HG03097 (cell line): ENCODE results near the gene SLC7A8.
"Not testable (repeated sequence)": the region's sequence is repeated elsewhere in the genome, so short reads cannot be mapped to it uniquely, and the experiment has no call there.

Source experiments
- ATAC-seq: cut with Tn5 transposase; IDR thresholded peaks from one replicate; pipeline ENCODE4 v1.9.1; 2021; ENCODE audit not compliant: unreplicated experiment, low FRiP score

The SLC7A8 gene

GRCh38 chr14:23117371-23118020 lies 66.0 kb downstream of the SLC7A8 start:
- ATAC-seq = no peak

- no peak for ATAC-seq
Measured at GRCh38 chr14:23115918-23116317, 67.5 kb downstream of the SLC7A8 start.

- no peak for ATAC-seq
Measured at GRCh38 chr14:23115039-23115731, 68.3 kb downstream of the SLC7A8 start.

GRCh38 chr14:23114669-23115038 lies 68.8 kb downstream of the SLC7A8 start:
- no peak for ATAC-seq

GRCh38 chr14:23114120-23114458 lies 69.4 kb downstream of the SLC7A8 start:
- ATAC-seq = no peak

DNA sequence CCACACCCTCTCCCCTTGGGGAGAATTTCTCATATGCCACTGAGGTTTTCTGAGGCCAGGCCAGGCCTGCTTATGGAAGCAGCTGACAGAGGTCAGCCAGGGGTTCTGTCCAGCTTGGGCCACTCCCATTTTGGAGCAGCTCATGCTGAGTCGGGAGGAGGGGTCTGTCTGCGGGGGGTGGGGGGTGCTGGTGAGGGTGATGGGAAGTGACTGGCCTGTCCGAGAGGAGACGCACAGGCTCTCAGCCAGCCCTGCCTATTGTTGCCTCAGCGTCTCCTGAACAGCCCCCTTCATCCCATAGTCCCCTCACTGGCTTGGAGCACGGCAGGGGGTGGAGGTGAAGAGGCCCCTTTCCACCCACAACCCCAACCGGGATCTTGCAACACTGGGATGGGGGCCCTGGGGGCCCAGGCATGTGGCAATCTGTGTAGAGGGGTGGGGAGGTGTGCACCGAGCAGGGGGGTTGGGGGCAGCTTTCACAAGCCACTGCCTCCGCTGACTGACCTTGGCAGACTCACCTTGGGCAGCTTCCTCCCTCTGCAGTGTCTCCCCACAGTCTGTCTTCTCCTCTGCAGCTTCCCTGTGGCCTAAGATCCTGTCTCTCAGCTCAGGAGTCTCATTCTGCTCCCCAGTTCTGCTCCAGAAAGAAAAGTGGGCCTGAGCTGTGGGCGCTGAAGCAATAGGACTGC lies 69.9 kb downstream of the SLC7A8 start:
- ATAC-seq = no peak

DNA sequence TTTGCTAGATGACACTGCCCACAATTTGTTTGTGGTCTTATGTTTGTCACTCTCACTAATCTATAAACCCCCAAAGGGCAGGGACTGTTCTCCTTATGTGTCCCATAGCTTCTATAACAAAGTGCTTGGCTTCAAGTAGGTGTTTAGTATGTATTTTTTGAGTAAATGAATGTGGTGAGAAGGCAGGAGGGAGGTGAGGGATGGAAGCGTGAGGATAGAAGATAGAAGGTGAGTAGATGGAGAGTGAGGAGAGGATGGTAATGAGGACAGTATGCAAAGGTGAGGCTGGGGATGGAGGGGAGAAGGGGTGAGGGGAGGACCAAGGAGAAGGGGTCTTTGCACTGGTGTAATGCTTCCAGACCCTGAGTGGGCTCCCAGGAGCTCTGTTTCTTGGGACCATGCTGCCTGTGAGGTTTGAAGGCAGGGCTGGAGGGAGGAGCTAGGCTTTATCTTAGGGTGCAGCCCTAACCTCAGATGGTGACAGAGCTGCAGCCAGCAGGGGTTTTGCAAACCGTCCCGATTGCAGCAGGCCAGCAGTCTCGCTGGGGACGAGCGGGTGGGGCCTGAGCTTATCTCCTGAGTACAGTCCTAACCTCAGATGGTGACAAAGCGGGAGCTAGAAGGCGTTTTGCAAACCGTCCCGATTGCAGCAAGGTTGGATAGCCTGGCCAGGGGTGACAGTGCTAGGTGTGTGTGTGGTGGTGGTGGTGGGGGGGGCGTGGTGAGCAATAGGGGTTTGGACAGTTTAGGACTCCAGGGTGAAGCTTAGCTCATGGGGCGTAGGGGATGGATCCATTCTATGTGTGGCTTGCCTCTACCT lies 70.9 kb downstream of the SLC7A8 start:
- no peak for ATAC-seq

- ATAC-seq = no peak
Measured at GRCh38 chr14:23110579-23111365, 72.7 kb downstream of the SLC7A8 start.

DNA sequence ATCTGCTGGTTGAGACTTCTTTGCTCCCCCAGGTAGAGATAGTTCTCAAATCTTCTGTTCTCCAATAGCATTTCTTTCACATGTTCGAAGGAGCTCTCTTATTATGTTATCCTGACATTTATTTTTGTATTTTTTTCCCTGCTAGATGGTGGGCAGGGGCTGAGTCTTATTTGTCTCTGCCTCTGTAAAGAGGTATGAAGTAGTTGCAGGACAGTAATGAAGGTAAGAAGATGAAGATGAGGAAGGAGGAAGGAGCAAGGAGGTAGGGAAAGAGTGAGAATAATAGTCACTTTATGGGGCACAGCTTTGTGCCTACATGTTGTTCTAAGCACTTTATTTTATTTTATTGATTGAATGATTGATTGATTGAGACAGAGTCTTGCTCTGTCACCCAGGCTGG lies 73.7 kb downstream of the SLC7A8 start:
- no peak for ATAC-seq

GRCh38 chr14:23108169-23108568 lies 75.3 kb downstream of the SLC7A8 start:
- ATAC-seq = not testable (repeated sequence)

- not testable (repeated sequence) for ATAC-seq
Measured at GRCh38 chr14:23107620-23108019, 75.8 kb downstream of the SLC7A8 start.

DNA sequence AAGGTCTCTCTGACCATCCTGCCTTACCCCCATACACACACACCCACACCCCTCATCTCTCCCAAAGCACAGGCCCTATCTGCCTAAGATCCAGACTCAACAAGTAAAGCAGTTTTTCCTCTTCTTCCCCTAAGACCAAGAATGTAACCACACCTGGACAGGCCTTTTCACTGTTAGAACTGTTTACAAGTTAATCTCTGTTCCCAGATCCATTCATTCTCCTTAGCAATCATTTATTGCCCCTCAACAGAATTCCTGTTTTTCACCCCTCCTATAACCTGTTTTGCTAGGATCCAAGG lies 76.8 kb downstream of the SLC7A8 start:
- ATAC-seq = no peak

GRCh38 chr14:23105348-23105824 lies 78.1 kb downstream of the SLC7A8 start:
- no peak for ATAC-seq

DNA sequence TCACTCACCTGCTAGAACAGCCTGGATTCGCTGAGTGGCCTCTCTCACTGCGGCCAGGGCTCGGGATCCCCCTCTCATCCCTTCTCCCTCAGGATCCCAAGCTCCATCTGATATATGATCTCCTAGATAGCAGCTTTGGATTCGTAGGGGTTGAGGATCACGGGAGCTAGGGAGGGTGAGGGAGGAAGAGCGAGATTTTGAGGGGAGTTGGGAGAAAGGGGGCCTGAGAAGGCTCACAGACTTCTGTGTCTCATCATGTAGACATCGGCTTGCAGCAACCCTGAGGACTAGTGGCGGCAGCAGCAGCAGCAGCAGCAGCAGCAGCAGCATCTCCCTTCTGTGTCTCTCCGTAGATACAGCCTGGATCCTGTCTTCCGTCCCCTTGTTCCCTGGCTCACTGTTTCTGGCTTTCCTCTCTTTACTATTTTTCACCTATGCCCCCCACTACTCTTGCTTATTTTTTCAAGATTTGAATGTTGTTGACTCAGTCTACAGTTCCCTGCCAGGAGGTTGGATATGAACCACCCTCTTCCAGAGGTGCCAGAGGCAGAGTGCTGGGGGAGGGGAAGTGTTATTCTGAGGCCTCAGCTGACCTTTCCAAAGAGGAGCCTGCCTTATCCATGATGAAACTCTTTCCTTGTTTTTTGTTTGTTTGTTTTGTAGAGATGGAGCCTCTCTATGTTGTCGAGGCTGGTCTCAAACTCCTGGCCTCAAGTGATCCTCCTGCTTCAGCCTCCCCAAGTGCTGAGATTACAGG lies 78.7 kb downstream of the SLC7A8 start, which contains the start of gene CIROP:
Gene CIROP, minus strand, starts transcription at position 399 of the 757 bp plus-strand sequence. Its CDS starts 69 bp downstream, at position 330.
- no peak for ATAC-seq

- no peak for ATAC-seq
Measured at GRCh38 chr14:23104070-23104590, 79.3 kb downstream of the SLC7A8 start.

GRCh38 chr14:23103581-23103980 lies 79.9 kb downstream of the SLC7A8 start:
- no peak for ATAC-seq

GRCh38 chr14:23102801-23103200 lies 80.7 kb downstream of the SLC7A8 start:
- no peak for ATAC-seq

DNA sequence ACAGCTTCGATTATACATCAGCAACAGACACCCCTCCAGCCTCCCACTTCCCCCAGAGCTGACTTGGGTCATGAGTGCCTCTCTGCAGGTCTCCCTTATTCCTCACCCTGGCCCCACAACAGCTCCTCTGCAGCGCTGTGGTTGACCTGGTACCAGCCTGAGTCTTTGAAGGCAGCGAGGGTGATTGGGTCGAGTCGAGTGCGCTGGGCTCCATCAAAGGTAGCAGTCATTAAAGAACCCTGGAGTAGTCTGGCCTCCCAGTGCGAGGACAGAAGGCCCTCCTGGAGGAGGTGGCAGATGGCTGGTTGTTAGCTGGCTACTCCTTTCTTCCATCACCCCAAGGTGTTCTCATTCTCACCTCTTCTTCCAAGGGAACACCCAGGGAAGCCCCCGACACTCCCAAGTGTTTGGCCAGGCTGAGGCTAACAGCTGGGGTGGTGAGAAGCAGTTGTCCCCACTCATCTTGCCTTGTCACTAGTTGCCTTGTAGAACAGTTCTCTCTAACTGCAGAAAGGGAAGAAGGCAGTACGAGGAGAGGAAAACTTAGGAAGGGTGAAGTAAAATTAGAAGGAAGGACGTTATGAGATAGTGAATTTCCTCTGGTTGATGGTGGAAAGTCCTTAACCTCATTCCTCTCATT lies 81.4 kb downstream of the SLC7A8 start:
- ATAC-seq = no peak
